Stimulated activated CD8-positive, alpha-beta memory T cell treated with anti-CD3 and anti-CD28 coated beads, Interleukin-2, amount 100 ng/mL, for 48 hours (primary cell): ENCODE measurements around the gene C1QTNF9.
"Not testable (repeated sequence)": the region's sequence is repeated elsewhere in the genome, so short reads cannot be mapped to it uniquely, and the experiment has no call there.

Experiments used
- DNase-seq, 2 donors: peaks; one replicate each; pipeline ENCODE4 v3.0.0-alpha.2; 2020; ENCODE audit warnings: low read depth in 2 of 2

C1QTNF9 gene

DNA sequence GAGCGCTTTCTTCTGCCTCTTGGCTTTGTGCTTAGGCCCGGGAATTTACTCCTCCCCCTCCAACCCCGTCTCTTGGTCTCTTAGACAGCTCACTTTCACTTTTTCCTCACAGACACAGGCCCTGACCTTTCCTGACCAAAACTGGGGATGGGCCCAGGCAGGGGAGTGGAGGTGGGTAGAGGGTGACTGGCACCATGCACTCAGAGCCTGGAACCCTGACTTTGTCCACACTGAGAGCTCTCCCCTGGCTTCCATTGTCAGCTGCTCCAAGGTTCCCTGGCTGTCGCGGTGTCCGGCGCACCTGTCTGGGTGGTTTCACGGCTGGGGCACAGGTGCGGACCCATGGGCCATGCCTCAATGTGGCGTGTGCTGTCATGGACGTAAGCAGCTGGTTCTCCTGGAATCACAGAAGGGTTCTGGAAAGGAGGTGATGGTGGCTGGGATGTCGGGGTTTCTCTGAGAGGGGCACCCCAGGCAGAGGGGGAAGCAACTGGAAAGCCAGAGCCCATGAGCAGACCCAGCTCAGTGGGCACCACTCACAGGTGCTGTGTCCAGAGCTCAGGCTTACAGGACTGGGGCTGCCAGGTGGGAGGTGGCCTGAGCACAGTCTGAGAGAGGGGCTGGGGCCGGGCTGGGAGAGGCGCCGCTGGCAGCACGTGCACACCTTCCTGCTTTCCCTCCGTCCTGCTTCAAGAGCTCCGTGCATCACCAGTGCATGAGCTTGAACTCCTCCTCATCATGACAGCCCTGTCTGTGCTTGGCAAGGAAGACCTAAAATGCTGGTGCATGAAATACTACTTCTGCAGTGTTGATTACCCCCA, 28.0 kb upstream of the C1QTNF9 start:
- DNase-seq = no peak

DNA sequence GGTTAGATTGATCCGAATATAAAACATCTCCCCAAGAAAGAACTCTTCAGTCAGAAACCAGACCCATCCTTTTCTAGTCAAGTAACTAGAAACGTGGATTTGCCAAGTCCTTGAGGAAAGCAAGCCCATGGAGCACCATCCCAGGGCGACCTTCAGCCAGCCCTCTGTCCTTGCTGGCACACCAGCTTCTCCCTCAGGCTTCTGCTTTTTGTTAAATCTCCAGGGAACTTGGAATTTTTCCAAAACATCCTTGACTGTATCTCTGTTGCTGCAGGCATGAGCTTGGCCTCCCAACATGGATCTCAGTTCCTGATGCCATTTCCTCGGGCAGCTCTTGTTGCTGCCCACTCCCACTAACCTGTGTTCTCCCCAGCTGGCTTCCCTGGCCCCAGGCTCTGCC, 27.1 kb upstream of the C1QTNF9 start:
- no peak for DNase-seq

DNA sequence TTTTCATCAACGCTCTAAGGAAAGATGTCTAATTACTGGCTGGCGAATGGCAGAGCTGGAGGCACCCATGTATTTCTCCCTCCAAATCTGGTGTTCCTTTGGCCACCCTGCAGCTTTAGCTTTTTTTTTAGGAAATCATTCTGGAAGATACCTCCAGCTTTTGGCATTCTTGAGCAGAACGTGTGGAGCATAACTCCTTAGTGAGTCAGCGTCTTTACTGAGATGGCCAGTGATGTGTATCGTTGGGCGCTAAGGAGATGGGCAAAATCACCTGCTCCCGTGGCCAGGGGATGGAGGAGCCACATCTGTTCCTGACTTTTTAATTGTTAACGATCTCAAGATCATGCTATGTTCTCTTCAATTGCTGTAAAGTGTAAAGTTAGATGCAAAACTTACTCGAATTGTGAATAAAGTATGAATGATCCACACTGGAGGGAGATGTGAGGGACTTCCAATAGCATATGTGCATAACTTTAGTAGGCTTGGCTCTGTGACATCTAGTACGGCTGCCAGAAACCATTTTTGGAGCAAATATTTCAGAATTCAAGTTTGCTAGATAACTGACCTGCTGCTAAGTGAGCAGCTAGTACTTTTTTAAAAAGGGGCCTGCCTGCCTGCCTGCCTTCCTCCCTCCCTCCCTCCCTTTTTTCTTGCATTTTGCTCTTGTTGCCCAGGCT, 24.4 kb upstream of the C1QTNF9 start:
- no peak for DNase-seq

DNA sequence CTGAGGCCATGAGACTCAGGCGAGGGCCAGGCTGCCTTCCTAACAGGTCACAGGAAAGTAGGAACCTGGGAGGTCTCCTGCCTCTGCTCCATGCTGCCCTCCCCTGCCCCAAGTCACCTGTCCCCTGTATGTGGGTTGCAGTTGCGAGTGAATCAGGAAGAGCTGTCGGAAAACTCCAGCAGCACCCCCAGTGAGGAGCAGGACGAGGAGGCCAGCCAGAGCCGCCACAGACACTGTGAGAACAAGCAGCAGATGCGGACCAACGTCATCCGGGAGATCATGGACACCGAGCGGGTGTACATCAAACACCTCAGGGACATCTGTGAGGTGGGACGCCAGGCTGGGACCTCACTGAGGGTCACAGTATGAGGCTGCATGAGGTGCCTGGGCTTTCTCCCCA, 22.8 kb upstream of the C1QTNF9 start:
- no peak for DNase-seq

DNA sequence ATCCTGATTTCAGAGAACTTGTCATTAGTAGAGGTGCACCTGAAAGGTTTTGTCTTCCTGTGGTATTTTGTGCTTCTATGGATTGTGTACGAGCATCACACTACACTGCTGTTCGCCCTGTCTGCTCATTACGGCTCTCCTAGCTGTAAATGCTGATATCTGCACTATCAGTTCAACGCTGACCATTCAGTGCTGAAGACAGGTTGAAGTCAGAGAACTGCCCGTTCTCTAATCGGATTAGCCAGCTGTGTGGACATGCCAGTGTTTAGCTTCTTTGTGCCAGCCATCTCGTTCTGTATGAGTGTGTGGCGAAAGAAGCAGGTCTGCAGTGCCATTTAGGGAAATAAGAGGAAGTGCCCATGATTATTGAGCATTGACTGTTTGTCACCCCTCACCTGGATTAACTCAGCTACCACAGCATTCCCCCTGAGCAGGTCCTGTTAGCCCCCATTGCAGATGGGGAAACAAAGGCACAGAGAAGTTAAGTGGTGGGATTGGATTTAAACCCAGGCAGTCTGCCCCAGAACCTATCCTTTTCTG, 21.6 kb upstream of the C1QTNF9 start:
- DNase-seq = no peak

DNA sequence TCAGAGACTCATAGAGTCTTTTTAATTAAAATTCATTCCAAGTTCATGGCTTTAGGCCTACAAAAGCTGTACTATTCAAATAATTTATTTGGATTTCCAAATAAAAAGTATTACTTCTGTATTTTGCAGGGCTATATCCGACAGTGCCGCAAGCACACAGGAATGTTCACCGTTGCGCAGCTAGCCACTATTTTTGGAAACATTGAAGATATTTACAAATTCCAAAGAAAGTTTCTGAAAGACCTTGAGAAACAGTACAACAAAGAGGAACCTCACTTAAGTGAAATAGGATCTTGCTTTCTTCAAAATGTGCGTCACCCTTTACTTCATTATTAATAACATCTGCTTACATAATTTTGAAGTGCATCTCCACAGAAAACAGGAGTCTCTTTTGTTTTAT, 20.5 kb upstream of the C1QTNF9 start:
- no peak for DNase-seq

DNA sequence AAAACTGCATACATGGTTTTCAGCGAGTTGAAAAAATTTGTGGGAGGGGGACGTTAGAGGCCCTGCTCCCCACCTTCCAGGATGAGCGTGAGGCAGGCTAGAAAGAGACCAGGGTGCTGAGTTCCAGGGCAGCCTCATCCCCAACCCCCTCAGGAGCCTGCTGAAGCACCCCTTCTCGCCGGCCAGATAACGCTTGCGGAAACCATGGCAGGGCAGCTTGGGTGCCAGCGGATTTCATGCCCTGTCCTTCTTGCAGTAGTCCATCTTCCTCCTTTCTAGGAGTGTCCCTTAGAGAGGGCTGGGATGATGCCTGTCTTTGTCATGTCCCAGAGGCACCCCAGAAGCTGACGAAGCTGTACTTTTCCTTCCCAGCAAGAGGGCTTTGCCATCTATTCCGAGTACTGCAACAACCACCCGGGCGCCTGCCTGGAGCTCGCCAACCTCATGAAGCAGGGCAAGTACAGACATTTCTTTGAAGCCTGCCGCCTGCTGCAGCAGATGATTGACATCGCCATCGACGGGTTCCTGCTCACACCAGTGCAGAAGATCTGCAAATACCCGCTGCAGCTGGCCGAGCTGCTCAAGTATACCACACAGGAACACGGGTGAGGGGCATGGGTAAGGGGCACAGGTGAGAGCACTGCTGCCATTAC, 19.0 kb upstream of the C1QTNF9 start:
- DNase-seq = no peak

DNA sequence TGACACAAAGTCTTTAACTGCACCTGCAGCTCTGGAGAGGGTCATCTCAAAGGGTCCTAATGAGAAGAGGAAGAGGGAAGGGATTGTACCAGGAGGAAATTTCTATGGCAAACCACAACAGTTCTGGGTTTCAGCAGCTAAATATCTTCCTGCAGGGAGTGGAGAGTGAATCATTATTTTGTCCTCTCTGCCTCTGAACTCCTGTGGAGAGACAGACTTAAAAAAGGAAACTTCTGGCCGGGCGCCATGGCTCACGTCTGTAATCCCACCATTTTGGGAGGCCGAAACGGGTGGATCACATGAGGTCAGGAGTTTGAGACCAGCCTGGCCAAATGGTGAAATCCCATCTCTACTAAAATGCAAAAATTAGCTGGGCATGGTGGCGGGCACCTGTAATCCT, 16.9 kb upstream of the C1QTNF9 start:
- DNase-seq = no peak

DNA sequence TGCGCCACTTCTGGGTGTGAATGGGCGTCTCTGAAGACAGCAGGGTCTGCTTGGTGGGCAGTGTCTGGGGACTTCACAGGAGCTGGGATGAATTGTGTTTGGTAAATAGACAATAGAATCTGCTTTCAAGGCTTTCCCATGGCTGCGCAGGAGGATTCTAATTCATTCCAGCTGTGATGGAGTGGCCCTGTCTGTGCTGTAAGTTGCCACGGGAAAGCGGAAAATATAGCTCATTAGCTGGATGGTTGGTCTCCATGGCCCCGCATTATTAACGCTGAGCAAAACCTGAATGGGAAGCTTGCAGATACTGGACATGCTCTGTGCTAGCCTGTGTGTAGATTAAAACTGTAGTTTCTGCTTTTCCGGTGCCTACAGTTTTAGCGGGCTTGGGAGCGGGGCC, 15.6 kb upstream of the C1QTNF9 start:
- no peak for DNase-seq

DNA sequence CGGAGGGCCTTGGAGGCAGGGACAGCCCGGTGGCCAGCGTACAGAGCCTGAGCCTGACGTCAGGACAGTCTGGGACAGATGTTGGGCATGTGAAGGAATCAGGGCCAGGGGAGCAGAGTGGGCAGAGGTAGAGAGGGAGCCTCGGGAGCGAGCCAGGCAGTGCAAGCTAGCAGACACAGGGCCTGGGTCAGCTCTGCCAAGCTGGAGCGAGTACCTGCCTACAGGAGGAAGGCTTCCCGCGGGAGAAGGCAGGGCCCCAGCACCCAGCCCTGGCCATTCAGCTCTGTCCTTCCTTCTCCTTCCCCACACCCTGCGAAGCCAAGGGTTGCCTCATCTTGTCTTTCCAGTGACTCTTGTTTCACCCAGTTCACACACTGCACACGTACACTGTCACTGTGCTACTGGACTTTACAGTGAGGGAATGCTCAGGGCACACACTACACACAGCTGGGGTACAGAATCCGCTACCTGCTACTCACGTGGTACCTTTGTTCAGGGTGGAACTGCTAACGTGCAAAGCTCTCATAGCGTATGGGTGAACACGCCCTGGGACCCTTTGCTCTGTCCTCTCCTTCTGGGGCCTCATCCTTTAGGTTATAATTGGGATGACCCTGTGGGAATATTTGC, 9.8 kb upstream of the C1QTNF9 start:
- DNase-seq = no peak

DNA sequence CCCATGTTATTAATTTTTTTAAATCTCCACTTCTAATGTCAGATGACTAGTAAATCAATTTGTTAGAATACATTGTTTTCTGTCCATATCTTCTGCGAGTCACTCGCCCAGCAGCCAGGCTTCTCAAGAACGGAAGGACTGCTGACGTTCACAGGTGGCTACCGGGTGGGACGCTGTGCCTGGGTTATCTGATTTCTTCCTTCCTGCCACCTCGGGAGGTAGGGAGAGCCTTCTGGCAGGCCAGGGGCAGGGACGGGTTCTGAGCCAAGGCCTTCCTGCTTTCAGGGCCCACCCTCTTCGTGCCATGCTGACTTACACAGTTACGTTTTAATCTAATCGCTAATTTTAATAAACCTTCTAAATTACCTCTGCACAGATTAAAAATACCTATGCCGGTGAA, 7.9 kb upstream of the C1QTNF9 start:
- no peak for DNase-seq

DNA sequence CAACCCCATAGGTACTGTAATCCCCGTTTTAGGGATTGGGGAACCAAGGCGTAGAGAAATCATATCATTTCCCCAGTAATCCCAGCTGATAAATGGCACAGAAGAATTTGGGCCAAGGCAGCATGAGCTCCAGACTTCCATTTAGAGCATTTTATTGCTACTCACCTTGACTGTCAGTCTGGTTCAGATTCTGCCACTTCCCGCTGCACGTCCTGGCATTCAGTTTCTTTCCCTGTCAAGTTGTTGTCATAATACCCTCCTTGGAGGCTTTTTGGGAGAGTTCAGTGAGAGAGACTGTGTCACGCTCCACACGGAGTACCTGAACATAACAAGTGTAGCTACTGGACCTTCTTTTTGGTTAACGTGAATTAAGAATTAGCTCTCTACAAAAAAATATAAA, 7.5 kb upstream of the C1QTNF9 start:
- no peak for DNase-seq

DNA sequence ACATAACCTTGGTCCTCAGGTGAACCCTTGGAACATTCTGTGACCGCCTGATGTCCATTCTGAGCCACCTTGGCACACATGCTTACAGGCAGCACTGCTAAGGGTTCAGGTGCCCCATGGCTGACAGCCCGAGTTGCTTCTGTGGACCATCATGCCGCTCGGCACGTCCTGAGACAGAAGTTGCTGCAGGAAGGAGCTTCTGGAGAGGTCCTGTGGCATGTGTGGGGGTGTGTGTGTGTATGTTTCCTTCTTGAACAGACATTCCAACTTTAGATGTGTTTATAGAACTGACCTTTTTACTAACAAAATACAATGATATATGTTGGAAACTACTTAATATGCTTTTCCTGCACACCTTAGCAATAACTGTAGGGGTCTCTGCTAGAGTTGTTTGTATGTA, 4.8 kb upstream of the C1QTNF9 start:
- DNase-seq = no peak

DNA sequence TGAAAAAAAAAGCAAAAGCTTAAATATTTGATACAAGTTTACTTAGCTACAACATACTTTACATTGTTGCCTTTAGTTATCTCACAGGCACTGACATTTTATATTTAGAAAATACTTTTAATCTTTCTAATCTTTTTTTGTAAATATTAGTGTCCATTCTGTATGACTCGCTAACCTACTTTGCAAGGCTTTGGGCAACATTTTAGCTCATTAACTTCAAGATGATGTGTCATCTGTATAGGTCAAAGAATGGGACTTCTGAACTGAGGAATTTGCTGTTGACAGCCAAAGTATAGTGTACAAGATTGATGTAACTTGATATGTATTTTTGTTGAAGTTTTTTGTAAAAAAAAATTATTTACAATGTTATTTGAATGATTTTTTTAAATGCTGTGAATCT, 2.7 kb upstream of the C1QTNF9 start:
- no peak for DNase-seq

DNA sequence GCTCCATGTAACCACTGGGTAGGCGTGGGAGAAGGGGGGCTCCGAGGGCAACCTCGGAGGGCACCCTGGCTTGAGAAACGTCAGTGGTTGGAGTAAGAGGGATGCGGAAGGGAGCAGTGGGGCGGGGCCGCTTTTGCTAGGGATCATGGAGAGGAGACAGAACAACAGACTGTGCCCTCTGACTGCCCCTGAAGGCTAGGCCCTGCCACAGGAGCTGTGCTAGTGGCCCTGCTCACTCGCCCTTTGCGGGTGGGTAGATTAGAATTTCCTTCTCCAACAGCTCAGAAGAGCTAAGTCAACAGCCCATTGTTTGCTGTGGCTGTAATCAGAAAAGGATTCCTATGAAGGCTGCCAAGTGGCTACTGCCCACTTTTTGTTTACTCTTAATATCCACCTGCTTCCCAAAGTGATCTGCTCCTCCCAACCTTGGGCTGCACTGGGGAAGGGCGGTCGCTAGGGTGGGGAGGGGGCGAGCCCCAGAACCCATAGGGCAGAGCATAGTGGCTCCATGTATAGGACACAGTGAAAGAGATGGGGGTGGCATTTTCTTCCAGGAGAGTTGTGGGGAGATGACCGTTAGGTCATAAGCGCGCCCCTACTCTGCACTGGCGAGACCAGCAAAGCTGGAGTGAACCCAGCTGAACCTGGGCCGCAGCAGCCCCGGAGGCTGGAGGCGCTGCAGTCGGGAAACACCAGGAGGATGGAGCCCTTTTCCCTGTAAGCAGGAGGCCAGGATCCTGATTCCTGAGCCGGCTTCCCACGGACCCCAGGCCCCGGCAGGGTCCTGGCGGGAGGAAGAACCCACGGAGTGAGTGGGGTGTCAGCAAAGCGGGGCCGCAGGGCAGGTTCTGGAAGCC, 1.9 kb upstream of the C1QTNF9 start:
- DNase-seq = no peak

DNA sequence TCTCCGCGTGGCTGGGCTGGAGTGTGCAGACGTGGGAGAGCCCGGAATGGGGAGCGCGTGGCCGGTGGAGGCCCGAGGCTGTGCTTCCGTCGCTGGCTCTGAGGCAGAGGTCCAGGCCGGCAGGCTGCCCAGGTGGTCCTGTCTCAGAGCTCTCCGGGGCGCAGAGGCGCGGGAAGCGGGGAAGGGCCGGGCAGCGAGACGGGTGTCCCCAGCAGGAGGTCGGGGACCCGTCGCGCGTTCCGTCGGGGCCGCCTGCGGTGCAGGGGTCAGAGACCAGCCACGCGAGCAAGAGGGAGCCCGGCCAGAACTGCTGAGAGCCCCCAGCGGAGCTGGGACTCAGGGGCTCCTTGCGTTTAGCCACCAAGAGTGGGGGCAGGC, 1.3 kb upstream of the C1QTNF9 start:
- no peak for DNase-seq

DNA sequence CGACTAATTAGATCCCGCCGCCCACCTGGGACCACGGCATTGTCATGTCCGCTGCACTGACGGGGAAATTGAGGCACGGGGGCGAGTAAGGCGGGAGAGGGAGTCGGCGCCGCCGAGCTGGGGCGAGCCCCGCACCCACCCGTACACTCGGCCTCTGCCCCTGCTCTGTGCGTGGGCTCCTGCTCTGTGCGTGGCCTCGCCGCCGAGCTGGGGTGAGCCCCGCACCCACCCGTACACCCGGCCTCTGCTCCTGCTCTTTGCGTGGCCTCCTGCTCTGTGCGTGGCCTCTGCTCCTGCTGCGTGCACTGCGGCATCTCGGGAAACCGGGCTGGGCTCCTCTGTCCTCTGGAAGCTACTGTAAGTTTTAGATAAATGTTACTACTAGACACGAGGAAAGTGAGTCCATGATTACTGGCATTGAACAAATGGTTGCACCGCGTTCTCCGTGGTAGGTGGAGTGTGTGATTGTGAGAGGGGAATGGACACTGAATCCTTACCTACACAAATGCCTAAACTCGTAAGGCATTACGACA, 826 bp upstream of the C1QTNF9 start:
- no peak for DNase-seq

DNA sequence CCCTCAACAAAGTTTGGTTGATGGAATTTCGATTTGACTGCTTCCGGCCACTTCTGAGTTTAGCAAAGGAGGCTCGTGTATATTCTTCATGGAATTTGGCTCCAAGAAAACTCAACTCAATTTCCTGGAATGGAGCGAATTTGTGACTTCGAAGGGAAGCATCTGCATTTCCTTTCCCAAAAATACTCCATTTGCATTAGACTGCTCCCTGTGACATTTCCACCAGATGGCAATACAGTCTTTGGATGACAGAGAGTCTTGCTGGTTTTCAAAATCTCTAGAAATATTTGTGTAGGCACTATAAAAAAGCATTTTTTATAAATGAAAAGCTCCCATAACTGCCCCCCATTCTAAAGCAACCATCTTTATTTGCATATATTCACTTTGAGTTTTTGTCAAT, 4.1 kb downstream of the C1QTNF9 start:
- no peak for DNase-seq

DNA sequence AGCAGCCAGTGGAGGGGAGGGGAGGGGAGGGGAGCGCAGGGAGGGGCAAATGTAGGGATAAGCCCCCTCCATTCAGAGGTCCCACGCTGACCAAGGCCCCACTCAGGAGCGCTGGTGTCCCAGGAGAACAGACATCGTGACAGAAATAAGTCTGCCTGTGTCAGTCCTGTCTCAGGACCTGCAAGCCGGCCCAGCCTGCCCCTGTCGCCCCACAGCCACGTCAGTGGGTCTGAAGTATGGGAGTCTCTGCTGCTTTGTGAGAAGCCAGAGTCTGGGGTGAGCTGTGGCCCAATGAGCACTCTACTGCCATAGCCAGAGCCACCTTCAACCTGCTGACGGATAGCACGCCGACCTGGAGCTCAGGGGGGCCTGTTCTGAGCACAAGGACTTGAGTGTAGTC, 8.5 kb downstream of the C1QTNF9 start:
- not testable (repeated sequence) for DNase-seq

DNA sequence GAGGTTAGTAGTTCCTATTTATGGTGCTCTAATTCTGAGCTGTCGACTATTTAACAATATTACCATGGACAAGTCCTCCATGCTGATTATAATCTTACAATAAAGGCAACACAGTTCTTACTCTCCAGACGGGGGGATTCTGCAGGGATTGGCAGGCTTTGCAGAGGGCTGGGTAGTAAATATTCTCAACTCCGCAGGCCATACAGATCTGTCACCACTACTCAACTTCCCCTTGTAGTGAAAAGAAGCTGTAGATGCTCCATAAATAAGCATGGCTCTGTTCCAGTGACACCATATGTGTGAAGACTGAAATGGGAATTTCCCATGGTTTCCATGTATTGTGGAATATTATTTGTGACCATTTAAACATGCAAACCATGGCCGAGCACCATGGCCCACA, 9.5 kb downstream of the C1QTNF9 start:
- DNase-seq = not testable (repeated sequence)

DNA sequence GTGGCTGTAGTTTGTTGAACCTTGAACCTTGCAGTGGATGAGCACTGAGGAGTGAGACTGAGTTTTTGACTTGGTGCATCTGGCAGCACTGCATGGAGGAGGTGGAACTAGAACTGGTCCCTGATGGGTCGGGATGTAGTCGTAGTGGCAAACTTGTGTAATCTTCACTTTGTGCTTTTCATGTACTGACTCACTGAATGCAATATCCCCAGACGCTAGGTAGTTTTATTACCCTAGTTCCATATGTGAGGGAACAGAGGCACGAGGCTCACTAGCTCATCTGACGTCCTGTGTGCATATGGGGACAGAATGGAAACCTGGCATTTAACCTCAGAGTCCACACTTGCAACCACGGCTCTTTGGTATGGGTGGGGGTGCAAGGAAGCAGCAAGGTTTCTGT, 10.3 kb downstream of the C1QTNF9 start:
- DNase-seq = not testable (repeated sequence)
